Measurements from ENCODE around the gene MAEA. TPM values are rescaled to one million over a fixed set of nuclear protein-coding genes. Genes with fewer than 3 reads are reported as not detected.

MAEA gene
- total RNA-seq, 2 donors from 2014 or later: 38.4 to 48.4 TPM

DNA sequence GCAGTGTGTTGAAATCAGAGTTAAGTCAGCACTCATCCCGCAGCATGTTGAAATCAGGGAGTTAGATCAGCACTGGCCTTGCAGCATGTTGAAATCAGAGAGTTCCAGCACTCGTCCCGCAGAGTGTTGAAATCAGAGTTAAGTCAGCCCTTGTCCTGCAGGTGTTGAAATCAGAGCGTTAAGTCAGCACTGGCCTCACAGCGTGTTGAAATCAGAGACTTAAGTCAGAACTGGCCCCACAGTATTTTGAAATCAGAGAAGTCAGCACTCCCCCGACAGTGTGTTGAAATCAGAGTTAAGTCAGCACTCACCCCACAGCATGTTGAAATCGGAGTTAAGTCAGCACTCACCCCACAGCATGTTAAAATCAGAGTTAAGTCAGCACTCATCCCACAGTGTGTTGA, 46.4 kb downstream of the MAEA start:
- Mint-ChIP-seq H3K9me3 (peaks cover 0 to 3% of the 10 kb centered on the region in 2 donors), H3K4me1 (ENCODE audit: low read depth) (peaks cover 32% of the 10 kb centered on the region), H3K4me3 (no peak overlapping the region), H3K36me3 (ENCODE audit: insufficient read depth in 2 of 2) (peaks cover 27 to 39% of the 10 kb centered on the region in 2 donors), H3K27ac (no peak overlapping the region), H3K27me3 (ENCODE audit: low read depth) (no peaks in the 10 kb centered on the region)
- no peak for ATAC-seq (replicated peaks in 1 of 2)
- DNase-seq: no peak

DNA sequence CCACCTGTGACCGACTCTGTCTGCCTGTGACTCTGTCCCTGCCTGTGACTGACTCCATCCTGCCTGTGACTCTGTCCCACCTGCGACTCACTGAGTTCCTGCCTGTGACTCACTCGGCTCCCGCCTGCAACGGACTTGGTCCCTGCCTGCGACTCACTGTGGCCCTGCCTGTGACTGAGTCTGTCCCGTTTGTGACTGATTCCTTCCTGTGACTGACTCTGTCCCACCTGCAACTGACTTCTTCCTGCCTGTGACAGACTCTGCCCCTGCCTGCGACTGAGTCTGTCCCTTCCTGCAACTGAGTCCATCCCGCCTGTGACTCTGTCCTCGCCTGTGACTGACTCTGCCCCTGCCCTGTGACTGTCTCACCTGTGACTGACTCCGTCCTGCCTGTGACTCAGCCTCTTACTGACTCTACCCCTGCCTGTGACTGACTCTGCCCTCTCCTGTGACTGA, 47.7 kb downstream of the MAEA start:
- Mint-ChIP-seq H3K4me3 (no peak overlapping the region), H3K27ac (peak overlapping the region; percentile 69), H3K36me3 (ENCODE audit: insufficient read depth in 2 of 2) (peaks cover 27 to 37% of the 10 kb centered on the region in 2 donors), H3K4me1 (ENCODE audit: low read depth) (peaks cover 32% of the 10 kb centered on the region), H3K9me3 (peaks cover 0 to 3% of the 10 kb centered on the region in 2 donors), H3K27me3 (ENCODE audit: low read depth) (no peaks in the 10 kb centered on the region)
- ATAC-seq (replicated peaks in 1 of 2): peak; percentile 88 to 90
- DNase-seq: peak; percentile 71 to 83

DNA sequence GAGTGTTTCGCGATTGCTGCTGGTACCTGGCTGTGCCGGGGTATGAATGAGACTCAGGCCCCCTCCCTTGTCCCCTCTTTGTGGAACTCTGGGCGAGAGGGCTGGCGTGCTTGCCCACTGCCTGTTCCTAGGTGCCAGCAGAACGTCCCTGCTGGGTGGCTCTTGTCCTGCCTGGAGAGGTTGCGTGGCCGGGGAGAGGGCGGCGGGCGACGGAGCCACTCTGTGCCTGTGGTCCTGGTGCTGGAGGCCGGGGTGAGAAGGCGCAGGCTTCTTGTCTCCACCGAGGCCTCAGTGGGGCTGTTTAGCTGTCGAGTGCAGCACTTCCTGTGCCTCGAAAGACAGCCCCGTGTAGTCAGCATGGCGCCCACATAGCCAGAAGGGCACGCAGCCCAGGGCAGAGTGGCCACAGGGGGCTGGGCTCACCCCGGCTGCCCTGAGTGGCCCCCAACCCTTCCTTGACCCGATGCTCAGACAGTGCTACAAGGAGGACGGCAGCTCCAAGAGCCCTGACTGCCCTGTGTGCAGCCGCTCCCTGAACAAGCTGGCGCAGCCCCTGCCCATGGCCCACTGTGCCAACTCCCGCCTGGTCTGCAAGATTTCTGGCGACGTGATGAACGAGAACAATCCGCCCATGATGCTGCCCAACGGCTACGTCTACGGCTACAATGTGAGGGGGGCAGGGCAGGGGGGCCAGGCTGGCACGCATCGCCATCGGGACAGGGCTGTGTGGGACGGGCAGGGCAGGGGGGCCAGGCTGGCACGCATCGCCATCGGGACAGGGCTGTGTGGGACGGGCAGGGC, 48.5 kb downstream of the MAEA start:
- DNase-seq (no peak), ATAC-seq (replicated peaks in 1 of 2) (no peak)
- Mint-ChIP-seq H3K36me3 (ENCODE audit: insufficient read depth in 2 of 2) (peaks cover 27 to 37% of the 10 kb centered on the region in 2 donors), H3K4me1 (ENCODE audit: low read depth) (peaks cover 33% of the 10 kb centered on the region), H3K27me3 (ENCODE audit: low read depth) (no peaks in the 10 kb centered on the region), H3K27ac (peak overlapping the region; percentile 69), H3K9me3 (peaks cover 0 to 3% of the 10 kb centered on the region in 2 donors), H3K4me3 (no peak overlapping the region)

DNA sequence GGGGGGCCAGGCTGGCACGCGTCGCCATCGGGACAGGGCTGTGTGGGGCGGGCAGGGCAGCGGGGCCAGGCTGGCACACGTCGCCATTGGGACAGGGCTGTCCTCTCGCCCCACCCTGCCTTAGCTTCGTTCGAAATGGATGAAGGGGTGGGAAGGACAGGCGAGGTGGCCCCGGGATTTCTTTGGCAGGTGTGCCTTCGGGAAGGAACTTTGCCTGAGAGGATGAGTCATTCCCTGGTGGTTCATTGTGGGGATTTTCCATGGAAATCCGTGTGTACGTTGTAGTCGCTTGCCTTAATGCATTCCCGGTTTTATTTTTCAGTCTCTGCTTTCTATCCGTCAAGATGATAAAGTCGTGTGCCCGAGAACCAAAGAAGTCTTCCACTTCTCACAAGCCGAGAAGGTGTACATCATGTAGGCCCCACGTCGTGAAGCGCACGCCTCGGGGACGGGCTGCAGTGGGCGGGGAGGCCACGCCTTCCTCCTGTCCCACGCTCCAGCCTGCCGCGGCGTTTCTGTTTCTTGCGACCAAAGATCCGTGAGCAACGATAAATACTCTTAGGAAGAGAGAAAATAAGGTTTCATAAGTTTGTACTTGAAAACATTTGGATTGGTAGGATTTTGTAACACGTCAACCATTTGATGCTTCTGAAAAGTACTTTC, 49.2 kb downstream of the MAEA start:
- H3K36me3 Mint-ChIP-seq (ENCODE audit: insufficient read depth in 2 of 2): peaks cover 27 to 36% of the 10 kb centered on the region in 2 donors
- no peak overlapping the region for H3K4me3 Mint-ChIP-seq
- H3K4me1 Mint-ChIP-seq (ENCODE audit: low read depth): peaks cover 33% of the 10 kb centered on the region
- ATAC-seq (replicated peaks in 1 of 2) (no peak), DNase-seq (no peak)
- H3K9me3 Mint-ChIP-seq: peaks cover 0 to 3% of the 10 kb centered on the region in 2 donors
- H3K27me3 Mint-ChIP-seq (ENCODE audit: low read depth): no peaks in the 10 kb centered on the region
- peak overlapping the region; percentile 50 for H3K27ac Mint-ChIP-seq

DNA sequence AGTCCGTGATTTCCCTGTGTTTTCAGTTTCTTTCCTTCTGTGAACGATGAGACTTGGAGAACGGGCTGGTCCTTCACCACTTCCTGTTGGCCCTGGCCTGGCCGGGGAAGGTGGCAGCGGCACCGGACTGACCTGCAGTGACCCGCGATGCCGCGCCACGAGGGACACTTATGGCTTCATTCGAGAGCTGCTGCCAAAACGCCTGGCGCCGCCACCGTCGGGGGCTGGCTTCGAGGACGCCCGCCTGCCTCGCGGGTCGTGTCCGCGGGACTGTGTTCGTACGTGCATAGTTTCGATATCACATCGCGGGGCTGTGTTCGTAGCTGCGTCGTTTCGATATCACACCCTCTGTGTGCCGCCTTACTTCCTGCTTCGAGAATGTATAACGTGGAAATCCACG, 49.8 kb downstream of the MAEA start:
- H3K27ac Mint-ChIP-seq: no peak overlapping the region
- ATAC-seq (replicated peaks in 1 of 2) (no peak), DNase-seq (no peak)
- H3K4me3 Mint-ChIP-seq: no peak overlapping the region
- H3K36me3 Mint-ChIP-seq (ENCODE audit: insufficient read depth in 2 of 2): peaks cover 27 to 33% of the 10 kb centered on the region in 2 donors
- peaks cover 31% of the 10 kb centered on the region for H3K4me1 Mint-ChIP-seq (ENCODE audit: low read depth)
- peaks cover 0 to 3% of the 10 kb centered on the region in 2 donors for H3K9me3 Mint-ChIP-seq
- H3K27me3 Mint-ChIP-seq (ENCODE audit: low read depth): no peaks in the 10 kb centered on the region

DNA sequence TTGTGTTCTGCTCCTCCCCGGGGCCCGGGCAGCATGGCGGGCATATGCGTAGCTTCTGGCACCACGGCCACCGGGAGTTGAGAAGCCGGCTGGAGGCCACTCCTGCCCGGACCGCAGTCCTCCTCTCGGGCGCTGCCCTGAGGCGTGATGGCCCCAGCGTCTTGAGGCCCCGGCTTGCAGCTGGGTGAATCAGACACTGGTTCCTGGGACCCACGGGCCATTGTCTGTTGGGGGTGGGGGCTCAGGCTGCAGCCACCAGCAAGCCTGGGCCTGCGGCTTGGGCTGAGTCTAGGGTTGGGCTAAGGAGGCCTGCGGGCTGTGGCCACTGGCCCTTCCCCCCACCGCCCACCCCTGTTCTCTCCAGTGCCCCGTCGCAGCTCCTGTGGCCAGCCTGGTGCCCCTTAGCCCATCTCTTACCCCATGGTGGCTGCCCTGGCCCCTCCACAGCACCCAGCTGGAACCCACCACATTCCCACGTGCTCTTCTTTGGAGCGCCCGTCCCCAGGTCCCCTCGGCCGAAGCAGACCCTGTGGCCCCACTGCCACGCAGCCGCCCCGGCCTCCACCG, 50.6 kb downstream of the MAEA start:
- DNase-seq: no peak
- peaks cover 31% of the 10 kb centered on the region for H3K4me1 Mint-ChIP-seq (ENCODE audit: low read depth)
- H3K36me3 Mint-ChIP-seq (ENCODE audit: insufficient read depth in 2 of 2): peaks cover 22 to 26% of the 10 kb centered on the region in 2 donors
- ATAC-seq (replicated peaks in 1 of 2): no peak
- no peaks in the 10 kb centered on the region for H3K27me3 Mint-ChIP-seq (ENCODE audit: low read depth)
- no peak overlapping the region for H3K27ac Mint-ChIP-seq
- no peak overlapping the region for H3K4me3 Mint-ChIP-seq
- peaks cover 0 to 3% of the 10 kb centered on the region in 2 donors for H3K9me3 Mint-ChIP-seq

DNA sequence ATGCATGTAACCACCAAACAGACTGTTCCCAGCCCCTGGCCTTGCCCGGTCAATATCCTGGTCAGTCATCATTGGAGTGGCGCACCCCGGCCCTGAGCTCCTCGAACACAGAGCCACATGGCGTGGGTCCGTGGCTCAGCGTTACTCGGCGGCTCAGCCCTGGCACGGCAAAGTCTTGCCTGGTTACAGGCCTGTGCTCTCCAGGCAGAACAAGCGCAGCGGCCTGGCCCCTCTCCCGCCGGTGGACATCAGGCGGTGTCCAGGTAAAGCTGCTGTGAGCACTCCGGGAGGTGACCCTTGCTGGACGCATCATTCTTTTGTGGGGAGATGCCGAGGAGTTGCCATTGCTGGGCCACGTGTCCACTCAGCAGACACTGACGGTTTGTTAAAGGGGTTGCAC, 51.2 kb downstream of the MAEA start:
- Mint-ChIP-seq H3K27ac (no peak overlapping the region), H3K4me3 (no peak overlapping the region), H3K27me3 (ENCODE audit: low read depth) (no peaks in the 10 kb centered on the region), H3K36me3 (ENCODE audit: insufficient read depth in 2 of 2) (peaks cover 22 to 26% of the 10 kb centered on the region in 2 donors), H3K4me1 (ENCODE audit: low read depth) (peaks cover 37% of the 10 kb centered on the region), H3K9me3 (peaks cover 0 to 3% of the 10 kb centered on the region in 2 donors)
- DNase-seq: no peak
- ATAC-seq (replicated peaks in 1 of 2): no peak

DNA sequence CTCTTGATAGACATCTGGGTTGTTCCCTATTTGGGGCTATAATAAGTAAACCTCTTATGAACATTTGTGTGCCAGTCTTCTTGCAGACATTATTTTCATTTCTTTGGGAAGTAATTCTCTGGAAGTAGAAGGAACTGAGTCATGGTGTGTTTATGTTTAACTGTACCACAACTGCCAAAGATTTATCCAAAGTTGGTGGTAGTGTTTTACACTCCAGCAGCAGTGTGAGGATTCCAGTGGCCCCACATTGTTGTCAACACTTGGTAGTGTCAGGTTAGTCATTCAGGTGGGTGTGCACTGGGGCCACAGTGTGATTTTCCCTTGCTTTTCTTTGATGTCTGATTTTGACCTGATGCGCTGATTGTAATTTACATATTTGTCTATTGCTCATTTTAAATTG, 52.3 kb downstream of the MAEA start:
- ATAC-seq (replicated peaks in 1 of 2): no peak
- no peak for DNase-seq
- H3K4me1 Mint-ChIP-seq (ENCODE audit: low read depth): peaks cover 36% of the 10 kb centered on the region
- peak overlapping the region; percentile 48 for H3K27ac Mint-ChIP-seq
- peaks cover 0 to 3% of the 10 kb centered on the region in 2 donors for H3K9me3 Mint-ChIP-seq
- no peak overlapping the region for H3K4me3 Mint-ChIP-seq
- no peaks in the 10 kb centered on the region for H3K27me3 Mint-ChIP-seq (ENCODE audit: low read depth)
- H3K36me3 Mint-ChIP-seq (ENCODE audit: insufficient read depth in 2 of 2): peaks cover 15 to 16% of the 10 kb centered on the region in 2 donors

DNA sequence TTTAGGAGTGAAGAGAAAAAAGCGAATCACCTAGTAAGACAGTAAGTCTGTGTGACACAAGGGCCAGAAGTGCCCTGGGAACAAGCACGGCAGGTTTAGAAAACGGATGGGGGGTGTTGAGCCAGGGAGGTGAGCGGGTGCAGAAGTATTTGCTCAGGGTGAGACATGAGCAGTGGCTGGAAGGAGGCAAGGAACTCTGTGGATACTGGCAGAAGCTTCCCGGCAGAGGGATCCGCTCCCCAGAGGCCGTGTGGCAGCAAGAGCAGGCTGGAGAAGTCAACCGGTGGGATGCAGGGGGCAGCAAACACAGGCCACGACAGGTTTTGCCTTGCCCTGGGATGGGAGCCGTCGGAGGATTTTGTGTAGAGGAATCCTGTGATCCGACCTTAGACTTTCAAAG, 55.0 kb downstream of the MAEA start:
- peaks cover 1 to 8% of the 10 kb centered on the region in 2 donors for H3K36me3 Mint-ChIP-seq (ENCODE audit: insufficient read depth in 2 of 2)
- no peaks in the 10 kb centered on the region for H3K9me3 Mint-ChIP-seq
- H3K4me3 Mint-ChIP-seq: peak overlapping the region; percentile 84 to 92
- no peak for DNase-seq
- peak overlapping the region; percentile 47 for H3K27ac Mint-ChIP-seq
- no peaks in the 10 kb centered on the region for H3K27me3 Mint-ChIP-seq (ENCODE audit: low read depth)
- H3K4me1 Mint-ChIP-seq (ENCODE audit: low read depth): peaks cover 46% of the 10 kb centered on the region
- no peak for ATAC-seq (replicated peaks in 1 of 2)

DNA sequence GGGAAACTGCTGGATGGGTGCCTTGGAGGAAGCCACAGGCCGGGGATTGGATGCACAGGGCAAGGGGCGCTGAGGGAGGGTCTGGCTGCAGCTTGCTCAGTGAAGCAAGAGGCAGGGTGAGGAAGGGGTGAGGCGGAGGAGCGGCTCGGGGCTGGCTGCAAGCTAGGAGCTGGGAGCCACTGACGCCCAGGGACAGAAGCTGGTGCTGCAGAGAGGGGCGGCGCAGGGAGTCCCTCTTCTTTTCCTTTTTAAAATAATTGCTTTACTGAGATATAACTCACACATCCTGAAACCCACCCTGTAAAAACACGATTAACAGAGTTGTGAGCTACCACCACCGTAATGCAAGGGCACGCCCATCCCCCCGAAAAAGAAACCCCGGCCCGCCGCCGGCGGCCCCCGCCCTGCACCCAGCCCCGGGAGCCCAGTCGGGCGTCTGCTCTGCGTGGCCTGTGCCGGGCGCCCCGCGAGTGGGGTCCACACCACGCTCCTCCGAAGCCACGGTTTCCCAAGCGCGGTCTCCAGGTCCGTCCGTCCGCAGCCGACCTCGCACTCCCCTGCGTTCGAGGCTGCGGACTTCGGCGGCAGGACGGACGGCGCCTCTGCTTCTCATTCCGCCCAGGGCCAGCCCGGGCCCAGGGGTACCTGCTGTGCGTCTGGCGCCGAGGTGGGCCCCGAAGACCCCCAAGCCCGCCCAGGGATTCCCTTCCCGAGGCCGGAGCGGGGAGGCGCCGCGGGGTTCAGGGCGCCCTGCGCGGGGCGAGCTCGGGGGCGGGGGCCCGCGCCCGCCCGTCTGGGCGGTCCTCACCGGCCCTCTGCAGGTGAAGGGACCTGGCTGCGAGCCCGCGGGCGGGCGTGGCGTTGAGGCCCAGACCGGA, 56.5 kb downstream of the MAEA start:
- peaks cover 55% of the 10 kb centered on the region for H3K4me1 Mint-ChIP-seq (ENCODE audit: low read depth)
- peak; percentile 50 to 63 for DNase-seq
- H3K27me3 Mint-ChIP-seq (ENCODE audit: low read depth): no peaks in the 10 kb centered on the region
- H3K36me3 Mint-ChIP-seq (ENCODE audit: insufficient read depth in 2 of 2): peaks cover 0 to 6% of the 10 kb centered on the region in 2 donors
- peak overlapping the region; percentile 49 for H3K27ac Mint-ChIP-seq
- H3K9me3 Mint-ChIP-seq: no peaks in the 10 kb centered on the region
- peak overlapping the region; percentile 84 to 92 for H3K4me3 Mint-ChIP-seq
- ATAC-seq (replicated peaks in 1 of 2): peak; percentile 43 to 49

DNA sequence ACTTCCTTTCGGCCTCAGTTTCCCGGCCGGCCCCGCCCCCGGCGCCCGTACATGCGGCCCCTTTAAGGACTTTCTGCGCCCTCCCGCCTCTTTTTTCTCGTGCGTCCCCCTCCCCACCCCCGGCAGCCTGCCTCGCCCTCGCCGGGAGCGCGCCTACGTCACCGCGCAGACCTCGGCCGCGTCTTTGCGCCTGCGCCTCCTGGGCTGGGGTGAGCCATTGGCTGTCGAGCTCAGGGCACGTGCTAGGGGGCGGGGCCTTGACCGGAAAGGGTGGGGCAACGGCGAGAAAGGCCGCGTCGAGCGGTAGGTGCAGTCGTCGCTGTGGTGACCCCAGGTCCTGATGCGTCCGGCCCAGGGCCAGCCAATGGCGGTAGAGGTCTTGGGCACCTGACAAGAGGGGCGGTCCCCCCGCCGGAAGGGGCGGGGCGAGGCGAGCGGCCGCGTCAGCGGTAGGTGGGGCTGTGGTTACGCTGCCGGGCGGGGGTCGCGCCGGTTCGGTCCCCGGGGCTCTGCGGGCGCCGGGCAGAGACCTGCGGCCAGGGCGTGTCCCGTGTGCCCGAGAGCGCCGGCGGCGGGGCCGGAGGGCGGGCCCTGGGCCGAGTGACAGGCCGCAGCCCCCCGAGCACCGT, 57.2 kb downstream of the MAEA start, which contains the start of gene UVSSA:
Gene UVSSA (plus strand): TSS at position 428 of the 629 bp plus-strand sequence. CDS start 884 bp downstream, outside the sequence.
- Mint-ChIP-seq H3K36me3 (ENCODE audit: insufficient read depth in 2 of 2) (peaks cover 0 to 6% of the 10 kb centered on the region in 2 donors), H3K4me3 (peak within 1 kb of the TSS; percentile 92 to 93), H3K27me3 (ENCODE audit: low read depth) (no peaks in the 10 kb centered on the region), H3K9me3 (no peaks in the 10 kb centered on the region), H3K27ac (peak within 1 kb of the TSS; percentile 85), H3K4me1 (ENCODE audit: low read depth) (peaks cover 58% of the 10 kb centered on the region)
- ATAC-seq (replicated peaks in 1 of 2) (peak; percentile 94 to 95), DNase-seq (peak; percentile 100)

DNA sequence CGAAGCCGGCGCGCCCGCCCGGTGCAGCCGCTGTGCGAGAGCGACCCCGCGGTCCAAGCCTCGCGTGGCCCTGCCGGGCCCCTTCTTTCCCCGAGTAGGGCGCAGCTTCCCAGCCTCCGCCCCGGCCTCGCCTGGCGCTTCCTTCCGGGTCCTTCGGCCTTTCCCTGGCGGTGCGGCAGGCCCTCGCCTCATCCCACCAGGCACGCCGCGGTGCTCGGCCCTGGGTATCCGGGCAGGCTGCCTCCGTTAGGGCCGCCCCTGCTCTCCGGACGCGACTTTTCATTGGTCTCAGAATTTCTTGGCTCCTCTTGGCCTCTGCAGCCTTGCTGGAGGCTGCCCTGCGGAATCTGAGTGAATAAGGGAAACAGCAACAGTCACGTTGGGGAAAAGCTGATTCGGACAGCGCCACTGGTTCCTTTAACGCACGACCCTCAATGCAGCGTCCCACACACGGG, 57.7 kb downstream of the MAEA start:
- peaks cover 53% of the 10 kb centered on the region for H3K4me1 Mint-ChIP-seq (ENCODE audit: low read depth)
- no peaks in the 10 kb centered on the region for H3K27me3 Mint-ChIP-seq (ENCODE audit: low read depth)
- peak overlapping the region; percentile 88 to 93 for H3K4me3 Mint-ChIP-seq
- H3K9me3 Mint-ChIP-seq: no peaks in the 10 kb centered on the region
- ATAC-seq (replicated peaks in 1 of 2): peak; percentile 23 to 29
- peak overlapping the region; percentile 85 for H3K27ac Mint-ChIP-seq
- peaks cover 0 to 6% of the 10 kb centered on the region in 2 donors for H3K36me3 Mint-ChIP-seq (ENCODE audit: insufficient read depth in 2 of 2)
- DNase-seq: peak; percentile 56 to 70
